Psoas muscle (tissue), 8 donors: ENCODE results near the gene TMEM207. TPM values are rescaled to one million over a fixed set of nuclear protein-coding genes. Genes with fewer than 3 reads are reported as not detected.

Source experiments
- ATAC-seq, 4 donors: fragments of 200-7000 bp; cut with Tn5 transposase; one replicate each; pipeline ENCODE4 v1.9.1; 2020; ENCODE audit warnings: moderate library complexity in 3 of 4, mild to moderate bottlenecking in 2 of 4
- DNase-seq, 2 donors: peaks; one replicate each; pipeline ENCODE4 v3.0.0-alpha.2; 2020
- H3K27ac ChIP-seq: fragments of 200-600 bp; one replicate; pipeline ENCODE4 v1.8.0; 2022
- H3K27me3 ChIP-seq, 3 donors: fragments of 200-600 bp in 1 of 3; one replicate each; pipeline versions ENCODE4 v1.6.1 to v1.8.0; 2013 to 2022; ENCODE audit warnings: low read length in 2 of 3, mild to moderate bottlenecking in 2 of 3, moderate library complexity in 1 of 3; ENCODE audit not compliant: insufficient read depth in 3 of 3
- H3K36me3 ChIP-seq, 2 donors: fragments of 200-600 bp in 1 of 2; one replicate each; pipeline versions ENCODE4 v1.6.1 to v1.8.0; 2013 to 2022; ENCODE audit warnings: low read depth in 1 of 2, mild to moderate bottlenecking in 1 of 2, moderate library complexity in 1 of 2; ENCODE audit not compliant: insufficient read depth in 1 of 2
- H3K4me1 ChIP-seq: fragments of 200-600 bp; one replicate; pipeline ENCODE4 v1.8.0; 2022
- H3K4me3 ChIP-seq: fragments of 200-600 bp; one replicate; pipeline ENCODE4 v1.8.0; 2022; ENCODE audit warnings: mild to moderate bottlenecking
- H3K9me3 ChIP-seq: fragments of 200-600 bp; one replicate; pipeline ENCODE4 v1.8.0; 2022
- CTCF ChIP-seq: fragments of 200-600 bp; IDR thresholded peaks from one replicate; pipeline ENCODE4 v1.8.0; 2022; ENCODE audit warnings: antibody characterized with exemption
- WGBS, 3 donors: extraction: QIAGEN DNeasy Blood & Tissue Kit; methylation state at CpG; one replicate each; pipeline versions ENCODE4 v1.1.6 to v1.1.7; 2013; 5-methylcytosine and 5-hydroxymethylcytosine counted together
- intact Hi-C, 2 donors: fragments of 100-400 bp; cut with DNase I; formaldehyde crosslinking; loops; one replicate each; pipeline versions ENCODE4 v1.11.0 to v1.14.2; 2022
- polyA plus RNA-seq, 3 donors: library from polyadenylated mRNA; stranded (reverse); fragments of 200-250 nt; gene quantifications; one replicate each; pipeline ENCODE4 v1.2.3, GENCODE V29; 2013
- total RNA-seq, 4 donors: library from RNA; stranded (reverse); fragmentation: NEBNext Ultra II Directional in 2 of 4; extraction: Animal tissue kit (Norgen Biotek cat#: 25700) in 2 of 4; gene quantifications; one replicate each; pipeline versions ENCODE4 v1.2.1 to v1.2.4, GENCODE V29; 2021 to 2023
- donor health status: healthy with polysubstance abuse.
- donor health status: DM: no; HTN: no; CAD: no; lungs with moderate emphysema.
- donor health status: Bipolar disorder and iron deficiency.
- donor health status: healthy.
- donor health status: DM: yes; HTN: yes; CAD: no.
- donor health status: DM: no; HTN: no; CAD: no.
- donor health status: DM: no; HTN: no; CAD: no.
- donor health status: DM: yes; HTN: yes; CAD: no.

The TMEM207 gene
- total and polyA plus RNA-seq, 7 donors, result not detected

GRCh38 chr3:190388703-190389102 is 61.0 kb downstream of the TMEM207 start:
- WGBS, 3 donors, result 57 to 65% (median 63%) methylated on average over 3 of the region's 3 CpGs
- ATAC-seq, result no peak
- intact Hi-C loops, result no loop called here

GRCh38 chr3:190387578-190388213 is 62.0 kb downstream of the TMEM207 start, which contains the start of gene CLDN16:
CLDN16 (plus strand) TSS chr3:190388163; CDS start chr3:190388330, 167 bp downstream.
- Histone ChIP-seq H3K27ac (no peak within 1 kb of the TSS), H3K27me3 (no peaks in the 10 kb centered on the region), H3K4me1 (no peaks in the 10 kb centered on the region), H3K4me3 (no peak within 1 kb of the TSS), H3K9me3 (no peaks in the 10 kb centered on the region), H3K36me3 (no peaks in the 10 kb centered on the region)
- intact Hi-C loops, result no loop called here
- TF ChIP-seq CTCF, result no peak
- ATAC-seq, result no peak
- no peak for DNase-seq
- 73 to 80% (median 75%) methylated on average over 12 of the region's 12 CpGs for WGBS, 3 donors

More at GRCh38 chr3:190388703-190389102, 61.0 kb downstream of the TMEM207 start:
- Histone ChIP-seq H3K36me3 (no peaks in the 10 kb centered on the region), H3K4me1 (no peaks in the 10 kb centered on the region), H3K27ac (no peak overlapping the region), H3K4me3 (no peak overlapping the region), H3K27me3 (no peaks in the 10 kb centered on the region), H3K9me3 (no peaks in the 10 kb centered on the region)
- no peak for DNase-seq
- no peak for TF ChIP-seq CTCF

GRCh38 chr3:190385731-190386688 is 63.7 kb downstream of the TMEM207 start:
- WGBS, 3 donors, result 48 to 62% (median 60%) methylated on average over 8 of the region's 8 CpGs
- TF ChIP-seq CTCF, result no peak
- ATAC-seq (peak in 3 of 4 donors; percentile 16 to 62 (median 47)), DNase-seq (no peak)
- no peak overlapping the region for H3K4me3 ChIP-seq
- no peaks in the 10 kb centered on the region for H3K27me3 ChIP-seq
- H3K27ac ChIP-seq, result no peak overlapping the region
- no peaks in the 10 kb centered on the region for H3K36me3 ChIP-seq
- H3K4me1 ChIP-seq, result no peaks in the 10 kb centered on the region
- intact Hi-C loops, result no loop called here
- H3K9me3 ChIP-seq, result no peaks in the 10 kb centered on the region

GRCh38 chr3:190384309-190384756 is 65.4 kb downstream of the TMEM207 start:
- peak; percentile 37 for TF ChIP-seq CTCF
- DNase-seq (no peak), ATAC-seq (peak; percentile 75 to 95 (median 86))
- no peaks in the 10 kb centered on the region for H3K36me3 ChIP-seq
- no peak overlapping the region for H3K27ac ChIP-seq
- H3K27me3 ChIP-seq, result no peaks in the 10 kb centered on the region
- H3K4me1 ChIP-seq, result no peaks in the 10 kb centered on the region
- no peak overlapping the region for H3K4me3 ChIP-seq
- intact Hi-C loops, result no loop called here
- WGBS, 3 donors, result 24 to 38% (median 28%) methylated on average over 2 of the region's 2 CpGs
- no peaks in the 10 kb centered on the region for H3K9me3 ChIP-seq
